Stimulated activated CD8-positive, alpha-beta memory T cell treated with anti-CD3 and anti-CD28 coated beads, Interleukin-12 subunit alpha, Interleukin-12 subunit beta, amount 100 ng/mL, for 1 hour (primary cell): ENCODE results near the gene HHIP.

ENCODE experiments used
- DNase-seq: peaks from one replicate; pipeline ENCODE4 v3.0.0-alpha.2; 2020; ENCODE audit warnings: low read depth

The HHIP gene

DNA sequence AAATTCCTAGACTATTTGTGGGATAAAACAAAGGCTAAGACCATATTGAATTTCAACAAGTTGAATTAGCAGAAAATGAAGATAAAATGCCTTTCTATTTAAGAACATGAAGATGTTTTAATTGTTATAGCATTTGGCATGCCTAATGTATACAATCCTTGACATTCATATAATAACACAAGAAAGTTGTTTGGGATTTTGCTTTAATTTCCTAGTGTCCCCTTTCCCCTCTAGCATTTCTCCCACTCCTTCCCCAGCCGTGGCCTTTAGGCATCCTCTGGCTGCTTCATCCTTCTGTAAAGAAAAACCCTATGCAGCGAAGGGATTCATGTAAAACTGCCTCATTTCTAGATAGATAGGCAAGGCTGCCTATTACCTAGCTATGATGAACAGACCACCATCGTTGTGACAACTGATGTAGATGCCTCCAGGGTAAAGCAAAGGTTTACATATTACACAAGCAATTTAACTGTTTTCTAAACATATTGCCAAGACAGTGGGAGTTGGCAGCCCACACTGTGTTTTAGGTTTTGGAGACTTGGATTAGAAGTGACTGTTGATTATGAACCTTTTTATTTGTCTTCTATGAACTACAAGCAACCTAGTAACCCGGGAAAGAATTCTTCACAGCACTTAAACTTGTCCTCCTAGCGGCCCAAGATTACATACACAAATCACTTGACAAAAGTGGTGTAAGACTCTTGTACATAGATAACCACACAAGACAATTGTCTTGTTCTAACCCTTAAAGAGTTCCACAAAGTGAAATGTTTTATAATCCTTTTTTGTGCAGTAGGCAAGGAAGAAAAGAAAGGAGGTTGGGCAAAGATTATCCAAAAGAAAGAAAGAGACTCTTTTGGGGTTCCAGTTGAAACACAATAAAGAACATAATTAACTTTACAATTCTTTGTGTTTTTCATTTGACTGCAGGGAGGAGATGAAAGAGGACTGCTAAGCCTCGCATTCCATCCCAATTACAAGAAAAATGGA is 59.9 kb downstream of the HHIP start:
- DNase-seq = no peak

DNA sequence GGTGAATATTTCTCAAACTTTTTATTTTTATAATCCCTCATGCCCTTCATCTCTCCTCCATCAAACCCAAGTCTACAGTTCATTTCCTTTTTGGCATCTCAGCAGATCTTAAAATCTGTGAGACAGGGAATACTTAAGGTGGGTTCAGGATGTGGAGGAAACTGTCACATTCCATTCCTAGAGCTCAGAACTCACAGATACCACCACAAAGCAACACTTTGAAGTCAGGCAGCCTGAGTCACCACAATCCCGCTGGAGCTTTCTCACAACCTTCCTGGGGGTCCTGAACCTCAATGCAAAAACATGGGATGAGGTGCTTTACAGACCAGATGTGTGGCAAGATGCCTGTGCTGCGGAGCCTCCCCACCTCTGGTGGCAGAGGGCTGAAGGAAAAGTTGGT is 63.2 kb downstream of the HHIP start:
- no peak for DNase-seq

DNA sequence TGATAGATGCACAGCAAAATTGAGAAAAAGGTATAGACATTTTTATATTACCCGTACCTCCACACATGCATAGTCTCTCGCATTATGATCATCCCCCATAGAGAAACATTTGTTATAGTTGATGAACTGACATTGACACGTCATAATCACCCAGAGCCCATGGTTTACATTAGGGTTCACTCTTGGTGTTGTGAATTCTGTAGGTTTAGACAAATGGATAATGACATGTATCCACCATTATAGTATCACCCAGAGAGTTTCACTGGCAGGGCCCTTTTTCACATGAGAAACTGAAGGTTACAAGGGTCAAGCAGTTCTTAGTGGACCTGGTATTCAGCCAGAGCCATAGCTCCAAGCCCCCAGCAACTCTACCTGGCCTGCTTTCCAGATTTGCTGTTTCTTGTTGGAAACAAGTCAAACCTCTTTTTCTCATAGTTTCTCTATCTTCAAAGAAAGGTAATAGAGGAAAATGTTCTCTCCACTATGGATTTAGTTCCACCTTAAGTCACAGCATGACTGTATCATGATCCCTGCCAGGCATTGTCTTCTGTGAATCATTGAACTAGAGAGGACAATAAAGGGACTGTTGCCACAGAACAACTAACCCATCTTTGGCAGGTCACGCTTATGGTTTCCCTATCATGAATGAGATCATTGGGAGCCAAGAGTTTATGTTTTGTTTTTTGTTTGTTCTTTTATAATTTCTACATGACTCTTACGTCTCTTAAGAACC is 64.0 kb downstream of the HHIP start:
- DNase-seq = no peak

DNA sequence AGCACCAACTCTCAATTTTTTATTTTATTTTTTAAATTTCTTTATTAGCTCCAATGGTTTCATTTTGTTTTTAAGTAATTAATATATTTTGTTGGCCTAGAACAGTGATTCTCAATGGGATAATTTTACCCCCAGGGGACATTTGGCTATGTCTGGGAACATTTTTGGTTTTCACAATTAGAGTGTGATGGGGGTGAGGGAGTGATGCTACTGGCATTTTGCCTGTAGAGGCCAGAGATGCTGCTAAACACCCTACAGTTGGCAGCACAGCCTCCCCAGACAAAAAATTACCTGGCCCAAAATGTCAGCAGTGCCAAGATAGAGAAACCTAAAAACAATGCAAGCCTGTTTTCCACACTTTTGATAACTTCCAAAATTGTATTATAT is 64.6 kb downstream of the HHIP start:
- no peak for DNase-seq

DNA sequence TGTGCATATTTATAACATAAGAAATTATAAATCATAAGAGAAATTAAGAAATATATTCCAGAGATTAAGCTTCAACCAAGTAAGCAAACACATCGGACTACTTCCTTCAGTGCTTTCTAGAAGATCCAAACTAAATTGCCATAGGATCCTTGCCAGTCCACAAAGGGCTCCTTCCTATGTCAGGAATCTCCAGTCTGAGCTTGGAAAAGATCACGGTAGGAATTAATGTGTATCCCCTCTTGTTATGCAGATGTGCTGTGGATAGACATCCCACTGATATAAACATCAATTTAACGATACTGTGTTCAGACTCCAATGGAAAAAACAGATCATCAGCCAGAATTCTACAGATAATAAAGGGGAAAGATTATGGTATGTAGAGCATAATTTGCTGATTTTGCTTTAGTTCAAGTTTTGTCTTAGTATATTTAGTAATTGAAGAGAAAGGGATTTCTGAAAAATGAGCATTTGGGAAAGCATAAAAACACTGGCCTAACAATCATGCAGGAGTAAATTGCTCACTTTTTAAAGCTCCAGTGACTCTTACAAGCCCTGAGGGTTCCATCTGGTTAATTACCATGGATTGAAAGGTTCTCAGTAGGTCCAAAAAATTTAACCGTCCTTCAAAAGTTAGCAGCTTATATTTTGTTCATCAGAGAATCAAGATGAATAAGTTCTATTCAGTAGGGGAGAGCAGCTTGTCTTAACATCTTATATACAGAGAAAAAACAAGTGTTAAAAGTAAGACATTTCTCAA is 65.9 kb downstream of the HHIP start:
- no peak for DNase-seq

DNA sequence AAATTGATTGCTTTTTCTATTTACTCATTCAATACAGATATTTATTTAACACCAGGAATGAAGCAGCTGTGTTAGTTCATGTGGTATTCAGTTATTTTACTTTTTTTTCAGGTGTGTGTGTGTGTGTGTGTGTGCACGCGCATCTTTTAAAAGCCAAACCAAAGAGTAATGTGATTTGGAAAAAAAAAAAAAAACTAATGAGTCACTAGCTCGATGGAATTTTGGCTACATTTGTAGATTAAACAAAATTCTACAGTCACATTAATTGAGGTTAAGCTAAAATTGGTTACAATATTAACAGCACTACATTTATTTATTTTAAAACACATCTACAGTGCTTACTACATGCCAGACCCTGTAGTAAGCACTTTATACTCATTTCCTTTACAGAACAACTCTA is 66.8 kb downstream of the HHIP start:
- no peak for DNase-seq

DNA sequence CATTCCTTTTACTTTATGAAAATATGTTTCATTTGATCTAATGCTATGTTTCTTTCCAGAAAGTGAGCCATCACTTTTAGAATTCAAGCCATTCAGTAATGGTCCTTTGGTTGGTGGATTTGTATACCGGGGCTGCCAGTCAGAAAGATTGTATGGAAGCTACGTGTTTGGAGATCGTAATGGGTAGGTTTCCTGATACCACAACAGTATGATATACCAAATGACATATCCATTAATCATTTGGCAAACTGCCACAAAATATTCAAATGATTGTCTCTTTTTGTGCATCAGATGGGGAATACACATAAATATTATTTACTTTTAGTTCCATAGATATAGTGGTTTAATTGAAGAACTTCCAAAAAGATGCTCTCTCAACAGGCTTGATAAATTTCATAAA is 68.2 kb downstream of the HHIP start:
- no peak for DNase-seq

DNA sequence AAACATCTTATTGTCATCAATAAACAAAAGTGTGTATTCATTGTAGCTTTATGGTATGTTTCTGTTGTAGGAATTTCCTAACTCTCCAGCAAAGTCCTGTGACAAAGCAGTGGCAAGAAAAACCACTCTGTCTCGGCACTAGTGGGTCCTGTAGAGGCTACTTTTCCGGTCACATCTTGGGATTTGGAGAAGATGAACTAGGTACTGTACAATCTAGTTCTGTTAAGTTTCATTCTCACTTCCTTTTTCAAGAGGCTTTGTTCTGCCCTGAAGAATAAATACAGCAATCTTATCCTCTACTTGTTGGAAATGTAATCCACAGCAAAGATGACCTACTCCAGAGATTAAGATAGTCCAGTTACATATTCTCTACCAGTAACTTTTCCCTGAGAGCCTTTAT is 69.3 kb downstream of the HHIP start:
- no peak for DNase-seq

DNA sequence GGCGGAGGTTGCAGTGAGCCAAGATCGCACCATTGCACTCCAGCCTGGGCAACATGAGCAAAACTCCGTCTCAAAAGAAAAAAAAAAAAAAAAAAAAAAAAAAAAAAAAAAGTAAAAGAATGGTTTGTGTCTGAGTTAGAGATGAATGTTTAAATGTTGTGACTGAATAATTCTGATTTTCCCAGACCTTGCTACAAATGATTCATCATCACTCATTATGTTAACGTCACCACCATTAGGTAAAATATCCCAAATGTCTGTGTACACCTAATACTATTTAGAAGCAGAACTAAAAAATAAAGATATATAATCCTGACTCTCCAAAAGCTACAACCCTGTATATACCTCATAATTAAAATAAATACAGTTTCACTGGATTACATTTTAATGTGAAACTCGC is 70.8 kb downstream of the HHIP start:
- DNase-seq = no peak

DNA sequence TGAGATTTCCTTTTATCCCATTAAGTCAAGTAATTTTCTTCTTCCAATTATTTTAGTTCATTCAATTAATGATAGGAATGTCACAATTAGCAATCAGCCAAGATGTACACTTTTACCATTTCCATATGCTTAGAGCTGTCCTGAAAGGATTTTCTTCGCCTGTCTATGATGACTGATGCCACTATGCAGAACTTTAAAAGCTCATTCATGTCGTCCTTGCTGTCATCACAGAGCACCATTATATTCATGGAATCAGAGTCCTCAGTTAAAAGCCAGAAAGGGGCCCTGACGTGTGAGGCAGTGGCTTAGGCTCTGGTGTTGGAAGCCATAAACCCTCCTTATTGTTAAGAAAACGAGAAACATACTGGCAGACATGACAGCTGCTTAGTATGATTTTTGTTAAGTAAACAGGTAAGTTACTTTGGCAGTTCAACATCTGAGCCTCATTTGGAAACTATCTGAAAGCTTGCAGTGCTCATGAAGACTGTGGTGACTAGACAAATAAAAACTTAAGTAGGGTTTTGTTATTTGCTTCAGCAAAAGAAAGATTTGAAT is 73.1 kb downstream of the HHIP start:
- DNase-seq = no peak

DNA sequence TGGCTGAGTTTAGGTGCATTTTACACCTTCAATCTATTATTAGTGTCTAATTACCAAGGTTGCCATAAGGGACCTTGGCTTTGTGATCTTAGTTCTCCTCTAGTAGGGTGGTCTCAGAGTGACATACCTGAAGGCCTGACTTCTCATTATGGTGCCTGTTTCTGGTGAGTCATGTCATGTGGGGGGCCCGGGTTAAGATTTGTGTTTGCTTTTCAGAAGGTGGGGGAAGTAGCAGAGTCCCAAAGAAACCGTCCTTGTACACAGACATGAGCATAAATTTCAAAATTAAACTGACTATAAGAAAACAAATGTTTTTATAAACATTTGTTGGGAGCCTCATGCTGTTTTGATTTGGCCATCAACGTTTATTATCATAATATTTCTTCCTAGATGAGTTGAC is 74.5 kb downstream of the HHIP start:
- DNase-seq = no peak

DNA sequence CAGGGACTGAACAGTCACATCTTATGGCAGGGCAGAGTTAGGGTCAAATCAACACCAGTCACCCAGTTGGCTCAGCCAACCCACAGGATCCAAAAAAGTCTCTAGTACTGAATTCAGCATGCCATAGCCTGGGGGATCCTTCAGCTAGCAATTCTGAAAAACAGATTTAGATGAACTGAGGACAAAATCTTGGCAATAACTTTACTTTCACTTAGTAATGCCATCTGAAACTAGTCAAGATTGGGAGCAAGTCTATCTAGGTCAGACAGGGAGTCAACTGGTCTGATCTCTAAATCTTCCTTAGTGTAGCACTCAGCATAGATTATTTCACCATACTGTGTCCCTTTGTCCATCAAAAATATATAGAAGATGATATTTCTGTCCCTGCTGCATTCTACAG is 76.0 kb downstream of the HHIP start:
- DNase-seq = no peak

DNA sequence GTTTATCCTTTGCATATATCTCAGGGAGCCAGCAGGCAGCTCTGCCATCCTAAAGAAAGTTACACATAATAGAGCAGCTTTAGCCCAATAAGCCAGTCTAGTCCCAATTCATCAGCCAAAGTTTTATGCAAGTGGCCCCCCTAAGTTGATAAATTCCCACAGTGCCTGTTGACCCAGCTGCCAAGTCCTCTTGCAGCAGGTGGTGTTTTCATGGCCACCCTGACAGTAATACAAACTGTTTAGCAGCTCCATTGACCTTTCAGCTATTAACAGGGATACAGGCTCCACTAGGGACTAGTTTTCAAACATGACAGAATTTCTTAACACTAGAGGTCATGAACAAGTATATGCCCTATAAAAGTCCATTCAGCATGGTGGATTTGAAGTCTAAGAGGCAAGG is 77.5 kb downstream of the HHIP start:
- no peak for DNase-seq

DNA sequence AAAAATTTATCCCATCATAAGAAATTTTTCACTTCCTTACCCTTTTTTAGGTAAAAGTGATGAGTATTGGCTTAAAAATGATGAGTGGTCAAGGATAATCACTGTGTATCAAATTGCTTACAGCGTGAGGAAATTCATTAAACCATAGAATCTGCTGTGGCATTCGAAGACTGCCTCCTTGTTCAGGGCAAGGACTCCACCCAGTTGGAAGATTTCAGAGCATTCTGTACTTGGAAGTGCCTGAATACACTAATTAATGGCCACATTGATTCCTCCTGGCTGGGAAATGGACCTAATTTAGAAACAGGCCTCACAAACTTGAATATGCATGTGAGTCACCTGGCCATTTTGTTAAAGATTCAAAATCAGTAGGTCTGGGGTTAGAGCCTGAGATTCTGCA is 83.2 kb downstream of the HHIP start:
- DNase-seq = no peak

DNA sequence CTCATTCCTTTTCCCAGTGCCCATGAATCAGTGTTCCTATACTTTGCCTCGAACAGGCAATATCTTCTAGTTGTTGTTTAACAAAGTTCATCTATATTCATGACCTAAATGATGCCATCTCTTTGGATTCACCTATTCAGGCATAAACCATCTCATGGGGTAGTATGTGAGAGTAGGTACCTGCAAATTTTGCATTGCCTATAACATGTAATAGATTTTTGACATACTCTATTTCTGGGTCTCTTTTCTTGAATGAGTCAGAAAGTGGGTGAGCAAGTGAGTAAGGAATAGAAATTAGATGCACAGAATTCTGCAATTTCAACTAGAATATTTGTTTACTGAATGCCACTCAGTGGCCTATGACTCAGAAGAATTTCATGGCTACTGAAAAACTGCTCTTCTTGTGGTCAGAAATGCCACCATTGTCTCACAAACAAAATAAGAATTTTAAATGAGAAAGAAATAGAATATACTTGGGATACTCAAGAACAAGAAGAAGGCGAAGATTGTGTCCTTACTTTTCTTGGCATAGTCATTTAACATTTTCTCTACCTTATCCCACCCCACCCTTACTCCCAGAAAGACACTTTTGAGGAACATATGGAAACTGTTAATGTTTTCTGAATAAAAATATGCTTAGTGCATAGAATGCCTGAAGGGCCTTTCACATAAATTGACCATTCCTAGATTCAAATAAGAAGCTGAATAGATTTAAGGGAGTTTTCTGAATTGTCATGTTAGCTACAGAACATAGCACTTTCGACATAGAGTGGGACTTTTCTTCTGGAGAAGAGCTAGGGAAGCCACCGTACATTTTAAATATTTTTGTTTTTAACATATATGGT is 86.8 kb downstream of the HHIP start:
- no peak for DNase-seq

DNA sequence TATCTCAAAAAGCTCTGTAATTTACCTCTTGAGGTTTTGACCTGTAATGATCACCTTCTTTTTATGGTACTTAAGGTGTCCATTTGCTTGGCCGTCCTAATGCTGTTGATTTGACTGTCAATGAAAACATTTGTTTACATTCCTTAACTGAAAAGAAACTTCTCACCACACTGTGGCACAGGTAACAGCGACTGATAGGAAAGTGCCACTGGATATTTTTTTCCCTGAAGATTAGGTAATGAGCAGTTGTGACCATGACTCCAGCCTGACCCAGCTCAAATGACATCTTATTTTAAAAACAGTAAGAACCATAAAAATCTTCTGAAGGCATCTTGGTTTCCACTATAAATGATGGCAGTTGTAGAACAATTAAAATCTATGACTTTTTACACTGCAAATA is 87.6 kb downstream of the HHIP start:
- no peak for DNase-seq

DNA sequence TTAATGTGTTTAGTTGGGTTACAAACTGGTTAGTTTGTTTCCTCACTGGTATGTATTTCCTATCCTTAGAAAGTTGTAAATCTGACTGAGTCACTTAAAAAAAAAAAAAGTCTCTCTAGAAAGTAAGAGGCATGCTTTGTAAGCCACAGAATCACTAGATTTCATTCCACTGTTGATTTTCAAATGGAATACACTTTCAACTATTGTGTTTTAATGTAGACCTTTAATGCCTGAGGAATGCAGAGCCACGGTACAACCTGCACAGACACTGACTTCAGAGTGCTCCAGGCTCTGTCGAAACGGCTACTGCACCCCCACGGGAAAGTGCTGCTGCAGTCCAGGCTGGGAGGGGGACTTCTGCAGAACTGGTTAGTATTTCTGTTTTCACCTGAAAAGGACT is 88.6 kb downstream of the HHIP start:
- no peak for DNase-seq

DNA sequence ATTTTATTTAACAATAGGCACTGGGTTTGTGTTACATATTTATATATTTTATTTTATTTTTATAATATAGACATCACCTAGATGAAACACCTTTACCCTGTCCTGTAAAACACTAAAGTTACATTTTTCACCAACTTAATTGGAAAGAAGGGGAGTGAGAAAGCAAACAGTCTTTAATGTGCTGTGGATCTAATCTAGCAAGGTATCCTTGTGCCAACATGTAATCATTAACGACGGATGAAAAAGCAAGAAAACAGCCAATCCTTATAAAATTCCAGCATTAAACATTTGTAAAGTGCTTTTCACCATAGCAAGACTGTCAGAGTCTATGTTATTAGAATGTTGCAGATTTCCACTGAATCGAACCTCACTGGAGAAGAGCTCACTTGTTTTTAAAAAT is 92.7 kb downstream of the HHIP start:
- DNase-seq = no peak

DNA sequence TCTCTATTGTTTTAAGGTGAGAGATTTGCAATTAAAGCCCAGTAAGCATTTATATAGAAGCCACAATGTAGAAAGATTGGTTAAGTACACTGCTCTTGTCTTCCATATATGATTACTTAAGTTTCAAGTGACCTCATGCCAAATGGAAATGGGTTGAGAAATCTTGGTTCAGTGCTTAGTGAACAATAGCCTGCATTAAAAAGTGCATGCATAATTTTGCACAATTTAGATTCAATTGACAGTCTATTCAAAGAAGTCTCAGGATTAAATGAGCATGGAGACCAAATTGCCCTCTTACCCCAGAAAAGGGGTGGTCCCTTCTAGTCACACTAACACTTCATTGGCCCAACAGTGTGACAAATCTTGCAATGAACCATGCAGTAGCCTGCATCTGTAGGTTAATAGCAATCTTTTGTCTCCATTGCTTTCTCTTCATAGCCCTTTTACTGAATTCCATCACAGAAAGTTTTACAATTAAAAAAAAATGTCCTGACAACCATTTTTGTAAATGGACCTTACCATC is 93.6 kb downstream of the HHIP start:
- no peak for DNase-seq

DNA sequence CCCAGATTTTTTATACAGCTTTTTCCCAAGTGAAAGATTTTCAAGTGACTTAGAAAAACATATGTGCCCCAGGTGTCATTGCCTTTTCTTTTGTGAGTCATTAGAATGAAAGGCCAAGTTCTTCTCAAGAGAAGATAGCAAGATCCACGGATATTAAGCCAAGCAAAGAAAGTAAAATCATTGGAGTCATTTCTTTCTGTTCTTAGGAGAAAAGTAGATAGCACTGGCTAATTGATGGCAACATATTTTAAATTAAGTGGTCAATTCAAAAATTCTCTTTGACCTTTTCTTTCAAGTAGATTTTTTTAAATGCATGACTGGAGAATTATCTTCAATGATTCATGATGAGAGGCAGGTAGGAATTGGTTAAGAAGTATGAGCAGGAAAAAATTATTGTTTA is 94.4 kb downstream of the HHIP start:
- no peak for DNase-seq
